Measurements from ENCODE around the gene GASK1B. TPM values are rescaled to one million over a fixed set of nuclear protein-coding genes. Genes with fewer than 3 reads are reported as not detected.

GASK1B gene
- polyA plus RNA-seq, 2 of the 4 experiments (the other 2 are of a cell fraction) = 2.7 to 2.9 TPM

GRCh38 chr4:158128540-158128939, 44.3 kb downstream of the GASK1B start:
- ChIA-PET CTCF (no interaction called here), POLR2A (no interaction called here)
- no peak for DNase-seq (ENCODE audit: low read depth in 1 of 2, low spot score in 1 of 2)
- no peak overlapping the region for H3K4me3 ChIP-seq
- TF ChIP-seq NPAS2 (CRISPR knock-in tag; IDR thresholded peaks at IDR 0.05; ENCODE audit: borderline replicate concordance) (no peak), CEBPB (IDR thresholded peaks at IDR 0.05) (no peak), RARB (CRISPR knock-in tag; IDR thresholded peaks at IDR 0.05) (no peak), CBX2 (IDR thresholded peaks at IDR 0.05; ENCODE audit: borderline replicate concordance, low read depth) (no peak), HOXA7 (CRISPR knock-in tag; IDR thresholded peaks at IDR 0.05) (no peak), EHF (CRISPR knock-in tag; IDR thresholded peaks at IDR 0.05) (no peak), POLR2AphosphoS2 (conservative IDR thresholded peaks at IDR 0.05; ENCODE audit: low read length) (no peak), CHD4 (IDR thresholded peaks at IDR 0.05; ENCODE audit: borderline replicate concordance) (no peak), CHD2 (IDR thresholded peaks at IDR 0.05; ENCODE audit: low read length, partially characterized antibody) (no peak), BHLHE40 (IDR thresholded peaks at IDR 0.05; ENCODE audit: low read depth, low read length) (no peak), FOSB (CRISPR knock-in tag; IDR thresholded peaks at IDR 0.05) (no peak), HMGXB4 (CRISPR knock-in tag; IDR thresholded peaks at IDR 0.05; ENCODE audit: borderline replicate concordance) (no peak), PBX3 (IDR thresholded peaks at IDR 0.05) (no peak), MAFK (IDR thresholded peaks at IDR 0.05; ENCODE audit: partially characterized antibody) (no peak), HOXB13 (CRISPR knock-in tag; IDR thresholded peaks at IDR 0.05; ENCODE audit: low read depth) (no peak), HDAC2 (IDR thresholded peaks at IDR 0.05) (no peak), RNF2 (IDR thresholded peaks at IDR 0.05; ENCODE audit: borderline replicate concordance, low read depth) (no peak), RFX5 (IDR thresholded peaks at IDR 0.05) (no peak), USF2 (IDR thresholded peaks at IDR 0.05) (no peak), FOXS1 (CRISPR knock-in tag; IDR thresholded peaks at IDR 0.05) (no peak)
- no peaks in the 10 kb centered on the region for H3K9me3 ChIP-seq
- no peak for FAIRE-seq
- no peak for ATAC-seq
- H3K27ac ChIP-seq = no peak overlapping the region
- H3K4me2 ChIP-seq = no peak overlapping the region
- 94% methylated on average over 5 of the region's 5 CpGs for WGBS (ENCODE audit: missing lambda C conversion rate)
- H3K4me1 ChIP-seq = no peaks in the 10 kb centered on the region

- DNase-seq (ENCODE audit: low read depth in 1 of 2, low spot score in 1 of 2) (no peak), FAIRE-seq (no peak), ATAC-seq (no peak)
- 55% methylated on average over 1 of the region's 1 CpG for WGBS (ENCODE audit: missing lambda C conversion rate)
- no peak for TF ChIP-seq JUN (IDR thresholded peaks at IDR 0.05)
- TF ChIP-seq CBX2 (IDR thresholded peaks at IDR 0.05; ENCODE audit: borderline replicate concordance, low read depth) = no peak
- no peak for TF ChIP-seq HEYL (CRISPR knock-in tag; IDR thresholded peaks at IDR 0.05)
- no peak for TF ChIP-seq ZC3H11A (IDR thresholded peaks at IDR 0.05)
- TF ChIP-seq HDAC2 (IDR thresholded peaks at IDR 0.05) = no peak
- no peak for TF ChIP-seq EHF (CRISPR knock-in tag; IDR thresholded peaks at IDR 0.05)
- TF ChIP-seq SREBF2 (IDR thresholded peaks at IDR 0.05) = no peak
- no peak for TF ChIP-seq RNF2 (IDR thresholded peaks at IDR 0.05; ENCODE audit: borderline replicate concordance, low read depth)
- TF ChIP-seq FOSL2 (IDR thresholded peaks at IDR 0.05) = no peak
- no peak for TF ChIP-seq FOSL2 (CRISPR knock-in tag; IDR thresholded peaks at IDR 0.05)
- TF ChIP-seq SMC3 (IDR thresholded peaks at IDR 0.05) = no peak
- H3K4me1 ChIP-seq = peaks cover 15% of the 10 kb centered on the region; the same call in 2 of the 3 replicates
- no peaks in the 10 kb centered on the region for H3K9me3 ChIP-seq
- no peak overlapping the region for H3K4me3 ChIP-seq
- no peak overlapping the region for H3K27ac ChIP-seq
- H3K4me2 ChIP-seq = no peak overlapping the region
- POLR2A ChIA-PET = no interaction called here
- CTCF ChIA-PET = interaction anchor here (1.4 kb wide), 1 partner anchor 47 kb away, joined by 3 read pairs; no protein-coding TSS in a partner anchor
Observed at GRCh38 chr4:158125310-158125709, 47.5 kb downstream of the GASK1B start.

Other genes starting within 250 kb of the GASK1B start
- gene TMEM144, start 37.5 kb upstream of the GASK1B start, polyA plus RNA-seq (2011; rRNA removed) = 8.8 and 10.2 TPM in 2 replicates
- gene TMEM144, start 37.5 kb upstream of the GASK1B start, polyA plus RNA-seq (2017; fragmentation: RNase III; extraction: RNeasy Plus Mini Kit Qiagen cat#74134 plus additional on column Dnase treatment) = 3.9 to 5.3 TPM (median 4.4 TPM) in 3 replicates